Hypothalamus (tissue), 51 donors: Measurements from ENCODE around the gene HBD.

Source experiments
- DNase-seq, 51 donors: peaks; one replicate each; lab custom pipeline; 2025; lab: John Stamatoyannopoulos, UW

The HBD gene

DNA sequence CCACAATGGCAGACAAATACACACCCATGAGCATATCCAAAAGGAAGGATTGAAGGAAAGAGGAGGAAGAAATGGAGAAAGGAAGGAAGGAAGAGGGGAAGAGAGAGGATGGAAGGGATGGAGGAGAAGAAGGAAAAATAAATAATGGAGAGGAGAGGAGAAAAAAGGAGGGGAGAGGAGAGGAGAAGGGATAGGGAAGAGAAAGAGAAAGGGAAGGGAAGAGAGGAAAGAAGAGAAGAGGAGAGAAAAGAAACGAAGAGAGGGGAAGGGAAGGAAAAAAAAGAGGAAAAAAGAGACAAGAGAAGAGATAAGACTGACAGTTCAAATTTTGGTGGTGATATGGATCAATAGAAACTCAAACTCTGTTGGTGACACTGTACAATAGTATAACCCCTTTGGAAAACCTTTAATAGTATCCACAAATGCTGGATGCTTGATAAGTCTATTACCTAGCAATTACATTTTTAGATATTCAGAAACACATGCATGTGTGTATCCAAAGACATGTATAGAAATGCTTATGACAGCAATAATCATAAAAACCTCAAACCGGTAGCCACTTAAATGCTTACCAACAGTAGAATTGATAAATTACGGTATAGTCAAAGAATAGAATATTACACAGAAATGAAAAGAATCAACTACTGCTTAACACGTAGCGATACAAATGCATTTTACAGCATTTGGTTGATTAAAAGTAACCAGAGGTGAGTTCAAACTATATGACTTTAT lies 1.2 kb upstream of the HBD start:
- DNase-seq = no peak

DNA sequence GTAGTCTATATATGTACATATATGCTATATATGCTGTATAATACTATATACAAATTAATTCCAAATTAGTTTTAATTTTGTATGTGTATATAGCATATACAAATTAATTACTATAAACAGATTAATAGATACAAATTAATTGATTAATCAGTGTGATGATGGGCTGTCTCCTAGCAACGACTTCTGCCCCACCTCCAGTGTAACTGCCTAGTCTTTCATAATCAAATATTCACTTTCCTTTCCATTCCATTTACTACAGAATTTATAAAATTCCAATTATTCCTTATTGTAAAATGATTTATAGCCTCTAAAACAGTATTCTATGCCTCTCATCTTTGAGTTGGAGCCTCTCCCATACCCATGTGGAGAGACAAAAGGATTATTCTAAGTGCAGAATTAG lies 976 bp downstream of the HBD start:
- DNase-seq = no peak

DNA sequence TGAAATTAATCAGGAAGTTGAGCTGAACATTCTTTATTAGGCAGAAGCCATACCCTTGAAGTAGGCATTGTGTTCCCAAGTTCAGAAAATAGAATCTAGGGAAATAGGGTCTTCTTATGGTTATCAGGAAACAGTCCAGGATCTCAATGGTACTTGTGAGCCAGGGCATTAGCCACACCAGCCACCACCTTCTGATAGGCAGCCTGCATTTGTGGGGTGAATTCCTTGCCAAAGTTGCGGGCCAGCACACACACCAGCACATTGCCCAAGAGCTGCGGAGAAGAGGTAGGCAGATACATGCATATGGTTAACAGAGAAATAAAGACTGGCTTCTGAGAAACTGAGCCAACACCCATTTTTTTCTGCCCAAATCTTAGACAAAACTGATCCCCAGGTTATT lies 1.5 kb downstream of the HBD start:
- no peak for DNase-seq

DNA sequence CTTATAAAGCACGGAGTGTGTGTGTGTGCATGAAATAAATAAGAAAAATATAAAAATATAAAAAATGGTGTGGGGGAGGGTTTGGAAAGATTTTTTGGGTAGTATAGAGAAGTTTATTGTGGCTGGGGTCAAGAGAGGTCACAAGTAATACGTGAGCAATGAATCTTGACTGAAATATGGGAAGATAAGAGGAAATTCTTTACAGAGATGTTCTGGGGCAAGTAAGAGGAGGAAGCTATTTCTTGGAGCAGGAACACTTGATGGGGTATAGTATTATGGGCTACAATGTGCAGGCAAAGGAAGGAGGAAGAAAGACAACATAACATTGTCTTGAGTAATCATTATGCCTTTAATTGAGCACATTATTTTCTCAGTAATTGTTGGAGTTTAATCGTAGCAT lies 2.1 kb downstream of the HBD start:
- no peak for DNase-seq

DNA sequence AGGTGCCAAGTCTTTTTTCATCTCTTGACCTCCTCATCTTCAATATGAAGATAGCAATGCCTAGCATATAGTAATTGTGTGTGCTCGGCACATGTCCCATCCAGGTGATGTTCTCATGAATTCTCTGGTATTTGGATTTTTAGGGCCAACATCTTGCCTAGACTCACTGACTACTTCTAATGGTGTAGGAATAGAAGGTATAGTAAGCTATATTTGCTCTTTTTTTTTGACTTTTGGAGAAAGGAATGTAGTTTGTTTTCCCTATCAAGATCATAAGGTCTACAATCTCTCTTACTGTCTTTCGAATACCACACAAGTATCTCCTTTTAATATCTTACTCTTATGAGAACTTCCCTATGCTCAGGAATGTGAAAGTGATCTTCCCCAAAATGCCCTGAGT lies 3.2 kb downstream of the HBD start:
- no peak for DNase-seq

DNA sequence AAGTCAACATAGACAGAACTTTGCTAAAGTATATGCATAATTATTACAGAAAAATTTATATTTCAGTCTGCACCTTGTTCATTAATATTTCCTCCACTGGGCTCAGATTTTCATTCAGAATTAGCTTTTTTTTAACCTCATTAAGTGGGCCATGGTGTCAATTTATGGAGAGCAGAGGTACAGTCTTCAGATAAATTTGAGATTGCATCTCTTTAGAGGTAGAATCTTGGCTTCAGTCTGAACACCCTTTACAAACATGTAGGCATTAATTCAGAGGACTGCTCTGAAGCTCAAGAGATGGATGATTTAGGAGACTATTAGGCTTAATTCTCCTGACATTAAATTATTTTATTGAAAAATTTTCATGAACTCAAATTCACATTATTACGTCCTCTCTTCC lies 4.0 kb downstream of the HBD start:
- DNase-seq = no peak

DNA sequence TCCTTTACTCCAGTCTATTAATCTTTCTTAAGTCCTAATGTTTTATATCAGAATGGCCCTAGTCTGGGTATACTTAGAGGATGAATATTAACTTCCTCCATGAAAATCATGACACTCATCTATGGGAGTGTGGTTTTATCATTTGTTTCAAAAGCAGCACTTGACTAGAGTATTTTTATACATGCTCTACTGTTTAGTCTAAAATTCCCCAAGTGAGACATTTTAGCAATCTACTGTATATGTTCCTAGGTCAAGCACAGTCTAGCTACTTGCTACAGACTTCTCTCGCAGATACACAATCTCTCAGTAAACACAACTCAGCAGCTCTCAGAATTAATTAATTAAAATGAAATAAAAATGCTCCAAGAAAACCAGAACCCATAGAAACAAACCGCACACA lies 4.5 kb downstream of the HBD start:
- no peak for DNase-seq

DNA sequence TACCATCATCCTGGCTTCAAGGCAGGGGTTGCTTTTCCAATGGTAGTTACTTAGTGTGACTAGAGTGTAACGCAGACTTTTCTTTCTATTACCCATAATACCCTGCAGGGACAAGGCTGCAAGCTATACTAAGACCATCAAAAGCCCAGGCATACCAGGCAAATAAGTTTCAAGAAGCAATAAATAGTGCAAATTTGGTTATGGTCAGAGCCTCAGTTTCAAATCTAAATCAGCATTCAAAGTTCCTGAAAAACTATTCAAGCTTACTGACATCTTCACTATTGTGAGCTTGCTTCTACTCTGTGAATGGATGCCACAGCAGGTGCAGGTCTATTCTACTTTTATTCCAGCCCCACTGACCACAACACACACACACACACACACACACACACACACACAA lies 4.9 kb downstream of the HBD start:
- no peak for DNase-seq

DNA sequence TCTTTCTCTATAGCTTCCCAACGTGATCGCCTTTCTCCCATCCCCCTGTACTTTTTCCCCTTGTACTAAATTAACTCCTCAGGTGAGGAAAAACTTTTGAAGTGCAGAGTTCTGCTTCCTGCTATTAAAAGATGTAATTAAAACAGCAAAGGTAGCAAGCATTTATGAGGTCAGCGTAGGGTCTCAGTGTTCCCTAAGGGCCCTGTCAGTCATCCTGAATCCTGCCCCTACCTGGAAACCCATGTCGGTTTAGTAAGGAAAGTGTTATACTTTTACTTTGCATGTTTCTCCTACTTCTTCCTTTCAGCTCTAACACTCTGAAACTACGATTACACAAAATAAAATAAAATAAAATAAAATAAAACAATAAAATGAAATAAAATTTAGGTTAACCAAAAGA lies 6.2 kb downstream of the HBD start:
- no peak for DNase-seq

DNA sequence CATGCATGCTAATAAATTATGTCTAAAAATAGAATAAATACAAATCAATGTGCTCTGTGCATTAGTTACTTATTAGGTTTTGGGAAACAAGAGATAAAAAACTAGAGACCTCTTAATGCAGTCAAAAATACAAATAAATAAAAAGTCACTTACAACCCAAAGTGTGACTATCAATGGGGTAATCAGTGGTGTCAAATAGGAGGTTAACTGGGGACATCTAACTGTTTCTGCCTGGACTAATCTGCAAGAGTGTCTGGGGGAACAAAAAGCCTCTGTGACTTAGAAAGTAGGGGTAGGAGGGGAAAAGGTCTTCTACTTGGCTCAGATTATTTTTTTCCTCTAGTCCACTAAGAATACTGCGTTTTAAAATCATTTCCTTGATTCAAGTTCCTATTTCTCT lies 6.6 kb downstream of the HBD start:
- DNase-seq = no peak

DNA sequence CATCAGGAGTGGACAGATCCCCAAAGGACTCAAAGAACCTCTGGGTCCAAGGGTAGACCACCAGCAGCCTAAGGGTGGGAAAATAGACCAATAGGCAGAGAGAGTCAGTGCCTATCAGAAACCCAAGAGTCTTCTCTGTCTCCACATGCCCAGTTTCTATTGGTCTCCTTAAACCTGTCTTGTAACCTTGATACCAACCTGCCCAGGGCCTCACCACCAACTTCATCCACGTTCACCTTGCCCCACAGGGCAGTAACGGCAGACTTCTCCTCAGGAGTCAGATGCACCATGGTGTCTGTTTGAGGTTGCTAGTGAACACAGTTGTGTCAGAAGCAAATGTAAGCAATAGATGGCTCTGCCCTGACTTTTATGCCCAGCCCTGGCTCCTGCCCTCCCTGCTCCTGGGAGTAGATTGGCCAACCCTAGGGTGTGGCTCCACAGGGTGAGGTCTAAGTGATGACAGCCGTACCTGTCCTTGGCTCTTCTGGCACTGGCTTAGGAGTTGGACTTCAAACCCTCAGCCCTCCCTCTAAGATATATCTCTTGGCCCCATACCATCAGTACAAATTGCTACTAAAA lies 7.5 kb downstream of the HBD start, which contains the start of gene HBB:
Gene HBB (minus strand): TSS at position 340 of the 579 bp plus-strand sequence. CDS start 50 bp downstream, at position 290.
- no peak for DNase-seq

DNA sequence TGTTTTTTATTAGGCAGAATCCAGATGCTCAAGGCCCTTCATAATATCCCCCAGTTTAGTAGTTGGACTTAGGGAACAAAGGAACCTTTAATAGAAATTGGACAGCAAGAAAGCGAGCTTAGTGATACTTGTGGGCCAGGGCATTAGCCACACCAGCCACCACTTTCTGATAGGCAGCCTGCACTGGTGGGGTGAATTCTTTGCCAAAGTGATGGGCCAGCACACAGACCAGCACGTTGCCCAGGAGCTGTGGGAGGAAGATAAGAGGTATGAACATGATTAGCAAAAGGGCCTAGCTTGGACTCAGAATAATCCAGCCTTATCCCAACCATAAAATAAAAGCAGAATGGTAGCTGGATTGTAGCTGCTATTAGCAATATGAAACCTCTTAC lies 8.8 kb downstream of the HBD start:
- no peak for DNase-seq

DNA sequence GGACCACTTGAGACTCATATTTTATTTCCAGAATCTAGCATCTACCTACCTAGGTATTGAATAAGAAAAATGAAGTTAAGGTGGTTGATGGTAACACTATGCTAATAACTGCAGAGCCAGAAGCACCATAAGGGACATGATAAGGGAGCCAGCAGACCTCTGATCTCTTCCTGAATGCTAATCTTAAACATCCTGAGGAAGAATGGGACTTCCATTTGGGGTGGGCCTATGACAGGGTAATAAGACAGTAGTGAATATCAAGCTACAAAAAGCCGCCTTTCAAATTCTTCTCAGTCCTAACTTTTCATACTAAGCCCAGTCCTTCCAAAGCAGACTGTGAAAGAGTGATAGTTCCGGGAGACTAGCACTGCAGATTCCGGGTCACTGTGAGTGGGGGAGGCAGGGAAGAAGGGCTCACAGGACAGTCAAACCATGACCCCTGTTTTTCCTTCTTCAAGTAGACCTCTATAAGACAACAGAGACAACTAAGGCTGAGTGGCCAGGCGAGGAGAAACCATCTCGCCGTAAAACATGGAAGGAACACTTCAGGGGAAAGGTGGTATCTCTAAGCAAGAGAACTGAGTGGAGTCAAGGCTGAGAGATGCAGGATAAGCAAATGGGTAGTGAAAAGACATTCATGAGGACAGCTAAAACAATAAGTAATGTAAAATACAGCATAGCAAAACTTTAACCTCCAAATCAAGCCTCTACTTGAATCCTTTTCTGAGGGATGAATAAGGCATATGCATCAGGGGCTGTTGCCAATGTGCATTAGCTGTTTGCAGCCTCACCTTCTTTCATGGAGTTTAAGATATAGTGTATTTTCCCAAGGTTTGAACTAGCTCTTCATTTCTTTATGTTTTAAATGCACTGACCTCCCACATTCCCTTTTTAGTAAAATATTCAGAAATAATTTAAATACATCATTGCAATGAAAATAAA lies 9.5 kb downstream of the HBD start:
- no peak for DNase-seq

DNA sequence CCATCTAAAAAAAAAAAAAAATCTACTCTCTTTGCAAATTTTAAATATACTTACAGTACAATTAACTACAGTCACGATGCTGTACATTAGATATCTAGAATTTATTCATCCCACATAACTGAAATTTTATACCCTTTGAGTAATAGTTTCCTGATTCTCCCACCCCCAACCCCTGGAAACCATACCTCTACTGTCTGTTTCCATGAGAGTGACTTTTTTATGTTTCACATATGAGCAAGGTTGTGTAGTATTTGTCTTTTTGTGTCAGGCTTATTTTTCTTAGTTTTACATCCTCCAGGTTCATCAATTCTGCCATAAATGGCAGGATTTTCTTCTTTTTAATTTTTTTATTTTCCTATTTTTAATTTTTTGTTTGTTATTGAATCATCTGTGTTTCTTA lies 10.6 kb downstream of the HBD start:
- no peak for DNase-seq

DNA sequence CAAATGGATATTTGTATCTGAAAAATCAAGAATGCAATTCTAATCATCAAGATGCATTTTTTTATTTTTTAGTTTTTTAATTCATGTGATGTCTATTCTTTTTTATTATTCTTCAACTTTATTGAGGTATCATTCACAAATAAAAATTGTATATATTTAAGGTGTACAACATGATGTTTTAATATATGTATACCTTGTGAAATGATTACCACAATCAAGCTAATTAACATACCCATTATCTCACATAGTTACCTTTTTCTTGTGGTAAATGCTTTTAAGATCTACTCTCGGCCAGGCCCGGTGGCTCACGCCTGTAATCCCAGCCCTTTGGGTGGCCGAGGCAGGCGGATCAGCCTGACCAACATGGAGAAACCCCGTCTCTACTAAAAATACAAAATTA lies 11.1 kb downstream of the HBD start:
- DNase-seq = no peak

DNA sequence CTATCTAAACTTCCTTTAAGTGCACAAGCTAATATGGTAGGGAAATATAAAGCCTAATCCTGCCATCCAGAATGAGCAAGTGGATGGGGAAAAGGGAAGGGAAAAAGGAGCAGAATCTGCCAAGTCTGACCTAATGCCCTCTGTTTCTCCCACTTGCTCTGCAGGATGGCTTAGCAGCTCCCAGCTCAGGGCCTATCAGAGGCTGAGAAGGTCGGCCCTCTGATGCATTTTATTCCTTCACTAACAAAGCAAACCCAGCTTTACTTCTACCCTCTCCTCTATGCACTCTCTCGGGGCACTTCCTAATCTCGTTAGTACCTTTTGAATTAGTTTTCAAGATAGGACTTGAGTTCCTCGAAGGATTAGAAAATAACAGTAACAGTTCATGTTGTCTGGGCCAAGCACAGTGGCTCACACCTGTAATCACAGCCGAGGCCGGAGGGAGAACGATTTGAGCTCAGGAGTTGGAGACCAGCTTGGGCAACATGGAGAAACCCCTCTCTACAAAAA lies 23.9 kb downstream of the HBD start:
- no peak for DNase-seq

DNA sequence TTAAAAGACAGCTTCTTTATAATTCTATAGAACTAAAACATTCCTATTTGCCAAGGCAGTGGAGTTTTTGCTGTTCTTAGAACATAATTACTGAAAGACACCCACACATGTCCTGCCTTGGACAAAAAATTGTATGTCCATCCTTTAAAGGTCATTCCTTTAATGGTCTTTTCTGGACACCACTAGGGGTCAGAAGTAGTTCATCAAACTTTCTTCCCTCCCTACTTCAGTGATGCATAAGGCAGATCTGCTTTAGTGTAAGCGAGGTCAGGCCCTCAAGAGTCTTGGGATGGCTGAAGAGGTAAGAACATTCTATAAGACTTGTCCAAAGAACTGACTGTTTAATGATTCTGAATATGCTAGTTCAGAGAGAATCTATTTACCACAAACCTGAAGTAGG lies 29.5 kb downstream of the HBD start:
- no peak for DNase-seq

DNA sequence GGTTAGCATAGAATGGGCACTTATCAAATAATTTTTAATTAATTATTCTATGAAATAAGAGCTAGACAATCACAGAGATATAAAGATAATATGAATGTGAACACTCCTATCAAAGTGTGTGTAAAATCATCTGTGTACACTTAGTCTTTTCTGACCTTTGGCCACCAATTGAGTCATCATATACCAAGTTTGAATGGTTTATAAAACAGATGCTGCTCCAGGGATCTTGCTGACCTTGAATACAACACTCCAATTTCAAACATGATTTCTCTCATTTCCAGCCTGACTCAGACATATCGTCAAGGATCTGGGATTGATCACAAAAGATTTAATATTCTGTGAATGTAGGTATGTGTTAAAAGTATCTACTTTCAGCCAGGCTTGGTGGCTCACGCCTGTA lies 30.9 kb downstream of the HBD start:
- DNase-seq = no peak

DNA sequence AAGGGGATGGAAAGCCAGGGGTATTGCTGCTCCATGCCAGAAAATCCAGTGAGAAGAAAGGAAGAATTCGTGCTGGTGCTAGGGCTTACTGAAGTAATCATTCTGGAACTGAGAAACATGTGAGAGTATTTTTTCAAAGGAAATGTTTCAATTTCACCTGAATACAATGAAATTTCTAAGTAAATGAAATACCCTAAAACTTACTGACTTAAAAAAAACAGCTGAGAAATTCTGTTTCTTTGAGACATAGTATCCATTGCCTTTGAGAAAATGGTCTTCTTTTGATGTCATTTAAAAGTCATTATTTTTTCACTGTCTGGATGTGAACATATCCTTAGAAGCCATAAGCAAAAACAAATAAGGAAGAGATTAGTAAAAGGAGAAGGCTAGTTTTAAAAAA lies 33.7 kb downstream of the HBD start, which contains the start of gene OR51V1:
Gene OR51V1 (minus strand): TSS at position 101 of the 400 bp plus-strand sequence. CDS start 0 bp downstream, at position 101.
- no peak for DNase-seq

DNA sequence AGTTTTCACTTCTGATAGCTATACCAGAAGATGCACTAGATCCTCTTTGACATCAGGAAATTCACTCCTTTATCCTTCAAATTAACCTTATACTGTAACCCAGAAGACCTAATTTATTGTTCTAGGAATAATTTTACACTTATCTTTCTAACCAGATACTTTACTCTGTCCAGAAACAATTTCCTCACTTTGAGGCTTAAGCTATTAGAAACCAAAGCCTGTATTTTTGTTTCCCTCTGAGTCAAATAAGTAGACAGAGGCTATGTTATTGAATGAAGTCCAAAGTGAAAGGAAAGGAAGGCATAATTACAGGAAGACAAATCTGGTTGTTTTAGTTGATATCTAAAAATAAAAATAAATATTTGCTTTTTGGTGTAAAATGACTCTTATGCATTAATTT lies 36.0 kb downstream of the HBD start:
- no peak for DNase-seq

DNA sequence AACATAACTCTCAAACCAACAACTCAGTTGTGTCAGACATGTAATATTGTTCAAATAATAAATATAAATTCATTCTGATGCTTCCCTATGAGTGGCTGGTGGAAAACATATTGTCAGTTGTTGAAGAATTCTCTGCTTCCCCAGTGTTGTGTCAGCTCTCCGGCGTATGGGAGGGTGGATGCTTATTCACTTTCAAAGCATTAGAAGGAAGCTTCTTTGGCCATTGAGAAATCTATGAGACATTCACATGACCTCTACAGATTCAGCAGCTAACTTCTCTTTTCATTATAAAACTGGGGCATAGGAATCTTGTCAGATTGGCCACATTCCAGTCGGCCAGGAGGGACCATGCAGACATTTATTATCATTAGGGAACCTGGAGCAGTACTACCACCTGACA lies 36.7 kb downstream of the HBD start:
- DNase-seq = no peak
